ENCODE data around the gene ZNF26.
"Not testable (repeated sequence)": the region's sequence is repeated elsewhere in the genome, so short reads cannot be mapped to it uniquely, and the experiment has no call there.

The ZNF26 gene

GRCh38 chr12:132986001-132986884 is at the start of gene ZNF26:
Gene ZNF26, plus strand, starts transcription at chr12:132986367. Its CDS starts 474 bp downstream, at chr12:132986841.
- peak; percentile 82 to 92 for DNase-seq

- DNase-seq = not testable (repeated sequence)
Observed at GRCh38 chr12:132936921-132937320, 49.2 kb upstream of the ZNF26 start.

GRCh38 chr12:132937476-132937875 is 48.7 kb upstream of the ZNF26 start:
- no peak for DNase-seq

- not testable (repeated sequence) for DNase-seq
Observed at GRCh38 chr12:132938807-132939206, 47.4 kb upstream of the ZNF26 start.

GRCh38 chr12:132940071-132940719 is 46.0 kb upstream of the ZNF26 start:
- DNase-seq = no peak

- no peak for DNase-seq
Observed at GRCh38 chr12:132941336-132941954, 44.7 kb upstream of the ZNF26 start.

GRCh38 chr12:132942611-132943010 is 43.6 kb upstream of the ZNF26 start:
- DNase-seq = no peak

- DNase-seq = no peak
Observed at GRCh38 chr12:132945806-132946205, 40.4 kb upstream of the ZNF26 start.

- no peak for DNase-seq
Observed at GRCh38 chr12:132946246-132946820, 39.8 kb upstream of the ZNF26 start.

- DNase-seq = no peak
Observed at GRCh38 chr12:132948146-132949066, 37.8 kb upstream of the ZNF26 start.

GRCh38 chr12:132949936-132950837 is 36.0 kb upstream of the ZNF26 start:
- DNase-seq = no peak

GRCh38 chr12:132950844-132951535 is 35.2 kb upstream of the ZNF26 start:
- DNase-seq = no peak

- no peak for DNase-seq
Observed at GRCh38 chr12:132951649-132952048, 34.5 kb upstream of the ZNF26 start.

- DNase-seq = no peak
Observed at GRCh38 chr12:132952371-132953162, 33.6 kb upstream of the ZNF26 start.

- DNase-seq = no peak
Observed at GRCh38 chr12:132953163-132953425, 33.1 kb upstream of the ZNF26 start.

- DNase-seq = no peak
Observed at GRCh38 chr12:132953771-132954170, 32.4 kb upstream of the ZNF26 start.

GRCh38 chr12:132954471-132955048 is 31.6 kb upstream of the ZNF26 start:
- no peak for DNase-seq

GRCh38 chr12:132955094-132956010 is 30.8 kb upstream of the ZNF26 start:
- peak in 1 of 2 experiments; percentile 61 for DNase-seq
